ENCODE measurements around the gene DTYMK.

Gene DTYMK

GRCh38 chr2:241703032-241703604 lies 16.5 kb upstream of the DTYMK start:
- peak in 4 of 14 donors; percentile 27 to 51 (median 39) for DNase-seq

GRCh38 chr2:241702155-241703031 lies 15.8 kb upstream of the DTYMK start:
- DNase-seq = peak; percentile 37 to 90 (median 78)

DNA sequence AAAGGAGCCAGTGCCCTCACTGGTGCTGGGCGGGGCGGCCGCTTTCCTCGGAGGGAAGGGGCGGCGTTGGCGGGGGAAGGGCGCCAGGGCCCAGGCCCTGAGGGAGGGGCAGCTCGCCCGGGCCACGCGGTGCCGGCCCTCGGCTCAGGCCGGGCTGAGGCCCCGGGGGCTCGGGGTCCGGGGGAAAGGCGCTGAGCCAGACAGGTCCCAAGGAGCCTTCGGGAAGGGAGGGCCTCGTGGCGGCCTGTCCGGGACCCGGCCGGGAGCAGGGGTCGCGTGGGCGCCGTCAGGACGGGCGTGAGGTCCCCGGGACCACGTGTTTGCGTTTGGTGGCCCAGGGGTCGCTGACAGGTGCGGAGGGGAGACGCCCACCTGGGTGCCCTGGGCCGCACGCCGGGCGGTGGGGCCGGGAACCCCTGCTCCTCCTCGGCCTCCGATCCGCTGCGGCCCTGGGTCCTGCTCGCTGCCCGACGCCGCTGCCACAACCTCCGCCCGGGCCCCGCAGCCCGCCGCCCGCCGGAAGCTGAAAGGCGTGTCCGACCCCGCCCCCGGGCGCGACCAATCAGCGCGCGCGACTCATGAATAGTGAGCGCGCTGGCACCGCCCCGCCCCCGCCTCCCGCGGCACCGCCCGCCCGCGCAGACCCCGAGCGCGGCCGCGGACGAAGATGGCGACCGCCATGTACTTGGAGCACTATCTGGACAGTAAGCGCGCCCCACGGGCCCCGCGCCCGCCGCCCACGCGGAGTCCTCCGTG lies 15.0 kb upstream of the DTYMK start, which contains the start of gene ING5:
ING5 (plus strand) TSS at position 641 of the 756 bp plus-strand sequence; CDS start at position 668, 27 bp downstream.
- DNase-seq = peak; percentile 36 to 94 (median 79)

GRCh38 chr2:241701149-241701398 lies 14.5 kb upstream of the DTYMK start:
- no peak for DNase-seq

- no peak for DNase-seq
Observed at GRCh38 chr2:241695651-241696050, 9.0 kb upstream of the DTYMK start.

GRCh38 chr2:241692448-241692847 lies 5.8 kb upstream of the DTYMK start:
- no peak for DNase-seq

- no peak for DNase-seq
Observed at GRCh38 chr2:241690202-241690717, 3.6 kb upstream of the DTYMK start.

DNA sequence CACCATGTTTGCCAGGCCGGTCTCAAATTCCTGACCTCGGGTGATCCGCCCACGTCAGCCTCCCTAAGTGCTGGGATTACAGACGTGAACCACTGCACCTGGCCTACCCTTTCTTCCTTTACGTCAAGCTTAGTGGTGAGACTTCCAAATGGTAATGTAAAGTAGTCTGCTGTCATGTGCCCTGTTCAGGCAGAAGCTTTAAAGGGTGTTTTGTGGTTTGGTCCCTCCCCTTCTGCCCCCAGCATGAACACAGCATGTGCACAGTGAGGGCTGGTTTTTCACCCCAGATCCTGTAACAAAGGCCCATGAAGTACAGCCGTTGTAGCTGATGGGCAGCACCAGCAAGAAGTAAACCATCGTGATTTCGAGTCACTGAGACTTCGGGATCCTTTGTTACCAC lies 2.7 kb upstream of the DTYMK start:
- no peak for DNase-seq

DNA sequence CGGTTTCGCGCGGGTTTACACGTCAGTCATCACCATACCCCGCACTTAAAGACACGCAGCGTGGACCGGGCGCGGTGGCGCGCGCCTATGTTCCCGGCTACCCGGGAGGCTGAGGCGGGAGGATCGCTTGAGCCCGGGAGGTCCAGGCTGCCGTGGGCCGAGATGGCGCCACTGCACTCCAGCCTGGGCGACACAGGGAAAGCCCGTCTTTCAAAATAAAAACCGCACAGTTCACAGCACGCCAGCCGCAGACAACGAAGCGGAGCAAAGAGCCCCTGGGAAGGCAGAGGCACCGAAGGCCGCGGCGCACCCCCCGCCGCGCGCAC lies 328 bp downstream of the DTYMK start:
- peak in 1 of 14 donors; percentile 39 for DNase-seq

- DNase-seq = peak in 2 of 14 donors; percentile 7 to 43
Observed at GRCh38 chr2:241680827-241681599, 5.6 kb downstream of the DTYMK start.

DNA sequence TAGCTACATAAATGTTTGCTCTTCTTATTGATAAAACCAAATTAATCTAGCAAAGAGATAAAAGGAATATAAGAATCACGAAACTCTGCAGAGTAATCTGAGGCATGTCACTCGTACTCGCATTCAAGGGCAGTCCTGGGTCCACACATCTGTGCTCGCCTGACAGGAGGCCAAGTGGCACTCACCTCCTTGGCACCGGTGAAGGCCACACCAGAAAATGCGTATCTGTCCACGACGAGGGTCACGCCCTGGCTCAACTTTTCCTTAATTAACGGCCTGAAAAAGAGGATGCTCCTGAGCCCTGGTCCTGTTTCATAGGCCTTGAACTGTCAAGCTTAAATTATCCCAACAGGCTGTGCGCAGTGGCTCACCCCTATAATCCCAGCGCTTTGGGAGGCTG lies 6.6 kb downstream of the DTYMK start:
- no peak for DNase-seq

DNA sequence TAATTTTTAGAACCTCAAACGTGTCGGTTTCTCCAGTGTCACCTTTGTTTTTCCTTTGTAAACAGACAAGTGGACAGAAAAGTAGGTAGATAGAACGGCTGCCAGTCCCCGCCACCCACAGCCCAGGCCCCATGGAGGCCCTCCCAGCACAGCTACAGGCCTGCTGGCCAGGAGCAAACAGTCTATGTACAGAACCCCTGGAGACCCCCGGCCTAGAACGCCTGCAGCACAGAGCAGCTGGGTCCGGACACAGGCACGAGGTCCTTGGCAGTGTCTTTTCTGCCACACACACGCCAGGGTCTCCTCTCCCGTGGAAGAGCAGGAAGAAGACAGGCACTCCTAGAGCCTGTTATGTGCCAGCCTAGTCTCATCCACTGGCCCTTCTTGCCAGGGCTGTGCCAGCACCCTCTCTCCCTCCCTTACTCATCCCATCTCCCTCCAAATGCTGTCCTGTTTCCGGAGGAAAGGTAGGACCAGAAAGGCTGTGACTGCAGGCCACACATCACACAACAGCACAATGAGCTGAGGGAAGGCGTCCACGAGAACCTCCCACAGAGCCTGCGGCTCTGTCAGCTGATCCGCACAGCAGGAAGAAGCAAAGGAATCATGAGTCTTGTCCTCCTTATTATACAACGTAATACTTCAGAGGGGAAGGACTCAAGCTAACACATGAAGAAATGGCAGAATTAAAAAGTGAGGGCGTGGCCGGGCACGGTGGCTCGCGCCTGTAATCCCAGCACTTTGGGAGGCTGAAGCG lies 7.7 kb downstream of the DTYMK start:
- DNase-seq = no peak

DNA sequence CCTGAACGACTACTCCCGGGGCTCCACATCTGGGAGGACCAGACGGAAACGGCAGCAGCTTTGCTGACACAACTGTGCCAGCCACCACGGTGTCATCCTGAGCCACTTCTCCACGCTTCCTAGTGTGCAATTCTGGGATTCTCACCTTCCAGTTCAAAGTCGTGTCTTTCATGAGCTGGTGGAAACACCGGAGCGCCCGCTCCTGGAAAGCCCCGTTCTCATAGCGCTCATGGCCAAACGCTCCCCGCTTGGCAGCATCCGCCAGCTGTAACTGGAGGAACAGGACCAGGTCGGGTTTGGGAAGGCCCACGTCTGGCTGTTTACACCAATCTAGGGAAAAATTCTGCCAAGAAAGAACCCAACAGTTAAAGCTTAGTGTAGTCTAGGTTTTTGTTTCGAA lies 8.3 kb downstream of the DTYMK start:
- DNase-seq = no peak

DNA sequence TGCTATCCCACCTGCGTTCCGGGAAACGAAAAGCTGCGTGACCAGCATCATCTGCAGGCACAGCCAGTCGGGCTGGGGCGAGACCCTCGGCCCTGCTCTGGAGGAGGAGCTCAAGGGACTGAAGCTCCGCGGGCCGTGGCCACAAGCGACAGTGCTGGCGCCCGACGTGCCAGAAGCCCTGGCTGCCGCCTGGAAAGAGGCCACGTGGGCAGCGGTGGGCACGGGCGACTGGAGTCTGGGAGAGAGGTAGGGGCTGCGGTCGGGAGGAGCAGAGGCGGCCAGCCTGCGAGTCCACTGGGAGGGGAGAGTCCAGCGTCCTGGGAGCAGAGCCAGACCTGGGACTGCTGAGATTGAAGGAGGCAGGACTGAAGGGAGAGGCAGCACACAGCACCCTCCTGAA lies 9.2 kb downstream of the DTYMK start:
- no peak for DNase-seq

- DNase-seq = no peak
Observed at GRCh38 chr2:241676665-241677064, 9.9 kb downstream of the DTYMK start.

GRCh38 chr2:241675885-241676284 lies 10.7 kb downstream of the DTYMK start:
- DNase-seq = no peak

DNA sequence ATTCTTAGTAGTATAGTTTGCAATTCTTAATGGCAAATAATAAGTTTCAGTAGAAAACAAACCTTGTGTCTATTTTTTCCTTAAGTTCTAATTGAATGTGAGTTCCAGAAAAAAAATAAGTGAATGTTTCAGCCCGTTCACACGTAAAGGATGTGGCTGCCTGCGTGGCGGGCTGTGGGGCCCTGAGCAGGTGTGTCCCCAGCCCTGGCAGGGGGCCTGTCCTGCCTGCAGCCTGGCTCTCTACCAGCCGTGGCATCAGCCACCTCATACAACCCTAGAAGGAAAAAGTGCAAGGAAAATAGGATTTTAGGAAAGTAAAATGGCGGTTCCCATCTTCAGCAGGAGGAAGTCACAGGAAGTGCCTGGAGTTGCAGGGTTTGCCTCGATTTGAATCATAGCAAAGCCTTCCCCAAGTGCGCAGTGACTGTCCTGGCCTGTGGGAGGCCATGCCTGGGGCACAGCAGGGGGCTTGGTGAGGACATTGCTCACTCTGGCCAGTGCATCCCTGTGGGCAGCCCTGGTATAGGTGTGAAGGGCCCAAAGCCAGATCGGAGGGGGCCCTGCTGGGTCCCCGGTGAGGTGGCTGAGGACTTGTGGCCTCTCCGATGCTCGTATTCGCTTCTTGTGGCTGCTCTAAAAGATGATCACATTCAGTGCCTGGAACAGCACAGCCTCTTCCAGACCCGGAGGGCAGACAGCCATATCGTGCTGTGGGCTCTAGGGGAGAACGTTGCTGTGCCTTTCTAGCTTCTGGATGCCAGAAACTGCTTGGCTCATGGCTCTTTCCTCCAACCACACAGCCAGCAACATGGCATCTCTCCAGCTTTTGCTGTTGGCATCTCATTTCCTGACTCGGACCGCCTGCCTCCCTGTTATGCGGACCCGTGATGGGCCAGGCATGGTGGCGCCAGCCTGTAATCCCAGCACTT lies 12.6 kb downstream of the DTYMK start:
- peak in 6 of 14 donors; percentile 7 to 84 (median 20) for DNase-seq

GRCh38 chr2:241673189-241673663 lies 13.4 kb downstream of the DTYMK start:
- DNase-seq = no peak

DNA sequence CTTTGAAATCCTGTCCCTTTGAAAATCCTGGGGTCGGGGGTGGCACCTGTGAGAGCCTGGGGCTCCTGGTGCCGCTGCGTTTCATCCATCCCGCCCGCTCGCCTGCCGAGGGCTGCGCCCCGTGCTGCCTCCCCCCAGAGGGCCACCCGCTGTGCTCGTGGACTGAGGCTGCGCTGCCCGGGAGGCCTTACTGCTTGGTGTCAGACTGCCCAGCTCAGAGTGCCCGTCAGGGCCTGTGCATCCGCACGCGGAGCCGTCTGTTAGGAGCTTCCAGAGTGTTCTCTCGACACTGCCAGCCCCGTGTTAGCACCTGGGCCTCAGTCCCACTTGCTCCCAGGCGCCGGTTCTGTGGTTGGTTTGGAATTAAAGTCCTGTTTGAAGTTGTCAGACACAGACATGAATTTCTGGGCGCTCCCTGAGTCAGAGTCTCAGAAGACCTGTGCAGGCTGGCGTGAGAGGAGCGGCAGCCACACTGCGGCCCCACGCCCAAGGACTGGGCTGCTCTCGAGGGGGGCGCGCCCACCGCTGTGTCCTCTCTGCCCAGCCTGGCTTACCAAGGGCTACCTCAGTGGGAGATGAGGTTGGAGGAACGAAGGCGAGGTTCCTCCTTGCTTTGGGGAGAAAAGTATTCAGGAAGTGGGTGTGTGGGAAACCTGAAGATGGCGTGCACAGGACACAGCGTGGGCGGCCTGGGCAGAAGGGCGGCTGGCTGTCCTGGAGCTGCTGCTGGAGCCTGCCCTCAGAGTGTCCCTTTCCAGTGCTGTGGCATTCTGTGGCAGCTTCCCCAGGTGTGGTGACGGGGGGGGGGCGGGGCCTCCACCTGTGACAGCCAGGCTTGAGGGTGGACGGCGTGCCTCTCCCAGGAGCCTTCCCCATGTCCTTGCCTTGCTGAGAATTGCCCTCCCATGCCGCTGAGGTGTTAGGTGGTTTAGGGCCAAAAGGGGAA lies 14.1 kb downstream of the DTYMK start:
- DNase-seq = no peak

All from C1 segment of cervical spinal cord (tissue), 14 donors.